Measurements from ENCODE around the gene GNAL. TPM values are rescaled to one million over a fixed set of nuclear protein-coding genes. Genes with fewer than 3 reads are reported as not detected.

GNAL gene
- total RNA-seq, 1 experiment from 2014 or later = 0.06 TPM

GRCh38 chr18:11798271-11798670 is 109.2 kb downstream of the GNAL start:
- ChIA-PET CTCF (interaction anchor here (0.6 kb wide), 1 partner anchor 13 kb away, joined by 3 read pairs; no protein-coding TSS in a partner anchor), POLR2A (ENCODE audit: low non-redundant PET) (no interaction called here)
- Histone ChIP-seq H3K9me3 (ENCODE audit: low read depth, low read length, poor library complexity, severe bottlenecking) (no peaks in the 10 kb centered on the region), H3K4me1 (ENCODE audit: insufficient read depth, low read length, poor library complexity, severe bottlenecking) (no peaks in the 10 kb centered on the region), H3K4me3 (ENCODE audit: low read depth, low read length, poor library complexity, severe bottlenecking) (no peak overlapping the region), H3K27ac (ENCODE audit: low read depth, low read length, poor library complexity, severe bottlenecking) (no peak overlapping the region), H3K36me3 (ENCODE audit: insufficient read depth, low read length, poor library complexity, severe bottlenecking) (no peaks in the 10 kb centered on the region), H3K27me3 (replicated peaks; ENCODE audit: insufficient read depth, low read depth, low read length, poor library complexity) (peaks cover 25% of the 10 kb centered on the region)
- TF ChIP-seq CTCF (conservative IDR thresholded peaks at IDR 0.05; ENCODE audit: low read depth, low read length) (no peak), EZH2 (IDR thresholded peaks at IDR 0.05; ENCODE audit: borderline replicate concordance, low read depth, low read length, poor library complexity, severe bottlenecking) (no peak)
- intact Hi-C loops (cut with micrococcal nuclease; ENCODE audit: unreplicated experiment) = no loop called here
- DNase-seq (ENCODE audit: low spot score) = no peak
- BruUV-seq (replicated peaks) = no TSS peak

- Histone ChIP-seq H3K4me3 (ENCODE audit: low read depth, low read length, poor library complexity, severe bottlenecking) (no peak overlapping the region), H3K9me3 (ENCODE audit: low read depth, low read length, poor library complexity, severe bottlenecking) (no peaks in the 10 kb centered on the region), H3K27me3 (replicated peaks; ENCODE audit: insufficient read depth, low read depth, low read length, poor library complexity) (peaks cover 25% of the 10 kb centered on the region), H3K4me1 (ENCODE audit: insufficient read depth, low read length, poor library complexity, severe bottlenecking) (no peaks in the 10 kb centered on the region), H3K27ac (ENCODE audit: low read depth, low read length, poor library complexity, severe bottlenecking) (no peak overlapping the region), H3K36me3 (ENCODE audit: insufficient read depth, low read length, poor library complexity, severe bottlenecking) (no peaks in the 10 kb centered on the region)
- POLR2A ChIA-PET (ENCODE audit: low non-redundant PET) = no interaction called here
- TF ChIP-seq CTCF (conservative IDR thresholded peaks at IDR 0.05; ENCODE audit: low read depth, low read length) (no peak), EZH2 (IDR thresholded peaks at IDR 0.05; ENCODE audit: borderline replicate concordance, low read depth, low read length, poor library complexity, severe bottlenecking) (no peak)
- DNase-seq (ENCODE audit: low spot score) = no peak
- no TSS peak for BruUV-seq (replicated peaks)
- intact Hi-C loops (cut with micrococcal nuclease; ENCODE audit: unreplicated experiment) = no loop called here
- CTCF ChIA-PET = no interaction called here
Measured at GRCh38 chr18:11799066-11799465, 110.0 kb downstream of the GNAL start.

GRCh38 chr18:11800566-11801334 is 111.7 kb downstream of the GNAL start:
- intact Hi-C loops (cut with micrococcal nuclease; ENCODE audit: unreplicated experiment) = no loop called here
- no peaks in the 10 kb centered on the region for H3K36me3 ChIP-seq (ENCODE audit: insufficient read depth, low read length, poor library complexity, severe bottlenecking)
- no peak for DNase-seq (ENCODE audit: low spot score)
- no peaks in the 10 kb centered on the region for H3K9me3 ChIP-seq (ENCODE audit: low read depth, low read length, poor library complexity, severe bottlenecking)
- no peak overlapping the region for H3K4me3 ChIP-seq (ENCODE audit: low read depth, low read length, poor library complexity, severe bottlenecking)
- no peak overlapping the region for H3K27ac ChIP-seq (ENCODE audit: low read depth, low read length, poor library complexity, severe bottlenecking)
- ChIA-PET CTCF (no interaction called here), POLR2A (ENCODE audit: low non-redundant PET) (no interaction called here)
- H3K27me3 ChIP-seq (replicated peaks; ENCODE audit: insufficient read depth, low read depth, low read length, poor library complexity) = peaks cover 25% of the 10 kb centered on the region
- H3K4me1 ChIP-seq (ENCODE audit: insufficient read depth, low read length, poor library complexity, severe bottlenecking) = no peaks in the 10 kb centered on the region
- TF ChIP-seq CTCF (conservative IDR thresholded peaks at IDR 0.05; ENCODE audit: low read depth, low read length) = no peak
- TF ChIP-seq EZH2 (IDR thresholded peaks at IDR 0.05; ENCODE audit: borderline replicate concordance, low read depth, low read length, poor library complexity, severe bottlenecking) = no peak
- no TSS peak for BruUV-seq (replicated peaks)

Measured in A673 (cell line).